D721Med (cell line): ENCODE results near the gene MMD2.

Source experiments
- DNase-seq: peaks from one replicate; pipeline ENCODE4 v3.0.0; 2011; ENCODE audit warnings: low spot score; ENCODE audit not compliant: insufficient read length
- FAIRE-seq: peaks from 2 replicates; lab custom pipeline; 2011; peaks lifted over from hg19 to GRCh38; lab: Jason Lieb, UNC
- CTCF ChIP-seq: IDR thresholded peaks from 2 replicates; pipeline ENCODE4 v1.5.1; 2012; ENCODE audit warnings: mild to moderate bottlenecking, control low read depth; ENCODE audit not compliant: insufficient read depth; ENCODE audit errors: missing control alignments

MMD2 gene

GRCh38 chr7:4958477-4959301 is at the start of gene MMD2:
MMD2 (minus strand) TSS chr7:4959187; CDS start chr7:4959017, 170 bp downstream.
- FAIRE-seq (no peak), DNase-seq (peak; percentile 87)
- TF ChIP-seq CTCF, result no peak

GRCh38 chr7:5005066-5005465 is 46.1 kb upstream of the MMD2 start:
- FAIRE-seq (no peak), DNase-seq (no peak)
- TF ChIP-seq CTCF, result no peak

- TF ChIP-seq CTCF, result no peak
- DNase-seq, result no peak
- FAIRE-seq, result no peak
Measured at GRCh38 chr7:5001911-5002310, 42.9 kb upstream of the MMD2 start.

- DNase-seq (no peak), FAIRE-seq (no peak)
- no peak for TF ChIP-seq CTCF
Measured at GRCh38 chr7:5001003-5001402, 42.0 kb upstream of the MMD2 start.

GRCh38 chr7:4999369-4999950 is 40.5 kb upstream of the MMD2 start:
- no peak for FAIRE-seq

GRCh38 chr7:4998910-4999309 is 39.9 kb upstream of the MMD2 start:
- FAIRE-seq (no peak), DNase-seq (no peak)
- no peak for TF ChIP-seq CTCF

More at GRCh38 chr7:4999369-4999950, 40.5 kb upstream of the MMD2 start:
- TF ChIP-seq CTCF, result no peak
- DNase-seq, result no peak

- TF ChIP-seq CTCF, result no peak
Measured at GRCh38 chr7:4998244-4998643, 39.3 kb upstream of the MMD2 start.

More at GRCh38 chr7:4998244-4998643, 39.3 kb upstream of the MMD2 start:
- no peak for DNase-seq
- FAIRE-seq, result no peak
